Amygdala (tissue), 56 donors: ENCODE data around the gene CREB3L1.

Experiments used
- DNase-seq, 56 donors: peaks; one replicate each; lab custom pipeline; 2025; lab: John Stamatoyannopoulos, UW

Gene CREB3L1

DNA sequence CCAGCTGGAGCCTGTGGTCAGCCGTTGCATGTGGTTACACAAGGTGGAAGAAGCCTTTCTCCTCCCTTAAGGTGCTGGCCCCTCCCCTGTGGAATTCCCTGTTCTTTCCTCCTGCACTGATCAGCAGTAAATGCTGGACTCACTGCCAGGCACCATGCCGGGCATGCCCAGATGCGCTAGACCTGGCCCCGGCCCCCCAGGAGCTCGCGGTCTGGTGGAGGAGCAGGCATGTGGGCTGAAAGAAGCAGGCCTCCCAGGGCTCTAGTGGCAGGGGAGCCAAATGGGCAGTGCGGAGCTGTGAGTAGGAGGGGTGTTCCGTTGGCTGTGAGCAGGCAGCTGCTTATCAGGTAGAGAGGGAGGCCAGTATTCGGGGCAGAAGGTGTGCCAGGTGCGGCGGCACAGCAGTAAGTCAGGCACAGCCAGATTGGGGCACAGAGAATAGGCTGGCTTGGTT, 80.0 kb downstream of the CREB3L1 start:
- DNase-seq = no peak

DNA sequence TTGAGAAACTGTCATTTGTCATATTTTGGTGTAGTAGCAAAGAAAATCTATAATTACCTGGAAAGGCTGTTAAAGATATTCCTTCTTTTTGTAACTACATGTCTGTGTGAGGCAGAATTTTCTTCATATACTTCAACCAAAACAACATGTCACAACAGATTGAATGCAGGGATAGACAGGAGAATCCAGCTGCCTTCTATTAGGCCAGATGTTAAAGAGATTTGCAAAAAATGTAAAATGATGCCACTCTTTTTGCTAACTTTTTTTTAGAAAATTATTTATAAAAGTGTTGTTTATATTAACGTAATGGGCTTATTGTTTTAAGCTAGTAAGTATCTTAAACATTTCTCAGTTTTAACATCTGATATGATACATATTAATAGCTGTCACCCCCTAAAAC, 82.5 kb downstream of the CREB3L1 start:
- DNase-seq = no peak

- no peak for DNase-seq
Measured at GRCh38 chr11:46360878-46361277, 83.4 kb downstream of the CREB3L1 start.

DNA sequence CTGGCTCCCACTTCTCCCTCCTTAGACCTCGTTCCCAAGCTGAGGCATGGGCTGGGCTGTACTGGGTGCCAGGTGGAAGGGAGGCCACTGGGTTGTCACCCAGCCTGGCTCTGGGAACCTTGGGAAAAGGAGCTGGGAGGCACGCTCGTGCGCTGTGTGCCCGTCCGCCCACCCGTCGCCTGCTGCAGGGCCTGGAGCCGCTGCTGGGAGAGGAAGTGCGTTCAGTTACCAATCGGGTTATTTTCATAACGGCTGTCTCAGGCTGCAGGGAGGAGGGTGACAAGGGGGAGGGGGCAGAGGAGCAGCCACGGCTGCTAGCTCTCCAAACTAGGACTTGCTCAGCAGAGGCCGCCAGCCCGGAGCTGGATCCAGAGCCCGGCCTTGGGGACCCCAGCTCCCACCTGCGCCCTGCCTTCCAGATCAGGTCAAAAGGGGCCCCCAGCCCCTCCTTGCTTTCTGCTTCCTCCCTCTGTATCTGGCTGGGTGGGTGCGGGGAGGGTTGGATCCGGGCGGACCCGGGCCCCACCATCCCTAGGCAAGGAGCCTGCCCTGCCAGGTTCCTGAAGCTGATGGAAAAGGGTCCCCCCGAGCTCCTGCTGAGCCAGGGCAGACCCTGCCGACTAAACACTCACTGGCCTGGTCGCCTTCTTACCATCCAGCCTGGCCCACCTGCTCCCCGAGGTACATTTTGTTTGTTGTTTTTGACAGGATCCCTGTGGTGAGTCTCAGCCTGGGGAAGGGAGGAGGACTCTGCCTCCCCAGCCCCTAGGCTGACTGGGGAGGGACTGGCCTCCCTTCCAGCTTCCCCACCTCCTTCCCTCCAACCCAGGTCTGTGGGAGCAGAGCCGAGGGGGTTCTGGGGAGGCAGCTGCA, 84.1 kb downstream of the CREB3L1 start:
- DNase-seq = peak in 36 of 56 donors; percentile 25 to 74 (median 45)

- no peak for DNase-seq
Measured at GRCh38 chr11:46362156-46363030, 84.9 kb downstream of the CREB3L1 start.

DNA sequence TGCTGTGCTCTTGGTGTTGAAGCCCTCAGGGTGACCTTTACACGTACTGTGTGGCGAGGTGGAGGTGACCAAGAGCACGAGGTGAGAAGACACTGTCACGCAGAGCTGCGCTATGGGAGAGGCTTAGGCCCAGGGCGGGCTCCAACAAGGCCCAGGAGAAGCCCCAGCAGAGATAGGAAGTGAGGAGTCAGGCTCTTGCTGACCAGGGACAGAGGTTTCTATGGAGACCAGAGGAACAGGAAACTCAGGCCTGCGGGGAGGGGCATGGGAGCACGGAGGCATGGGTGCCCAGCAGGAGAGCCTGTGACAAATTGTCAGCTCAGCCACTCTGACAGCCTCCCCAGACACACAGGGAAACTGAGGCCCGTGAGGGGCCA, 85.6 kb downstream of the CREB3L1 start:
- DNase-seq = peak in 33 of 56 donors; percentile 29 to 73 (median 48)

GRCh38 chr11:46363455-46364005, 86.1 kb downstream of the CREB3L1 start:
- peak in 49 of 56 donors; percentile 30 to 90 (median 67) for DNase-seq

- no peak for DNase-seq
Measured at GRCh38 chr11:46364056-46364455, 86.6 kb downstream of the CREB3L1 start.

- no peak for DNase-seq
Measured at GRCh38 chr11:46364791-46365190, 87.3 kb downstream of the CREB3L1 start.

- DNase-seq = no peak
Measured at GRCh38 chr11:46366260-46366659, 88.8 kb downstream of the CREB3L1 start.

GRCh38 chr11:46366661-46367161, 89.2 kb downstream of the CREB3L1 start:
- no peak for DNase-seq

DNA sequence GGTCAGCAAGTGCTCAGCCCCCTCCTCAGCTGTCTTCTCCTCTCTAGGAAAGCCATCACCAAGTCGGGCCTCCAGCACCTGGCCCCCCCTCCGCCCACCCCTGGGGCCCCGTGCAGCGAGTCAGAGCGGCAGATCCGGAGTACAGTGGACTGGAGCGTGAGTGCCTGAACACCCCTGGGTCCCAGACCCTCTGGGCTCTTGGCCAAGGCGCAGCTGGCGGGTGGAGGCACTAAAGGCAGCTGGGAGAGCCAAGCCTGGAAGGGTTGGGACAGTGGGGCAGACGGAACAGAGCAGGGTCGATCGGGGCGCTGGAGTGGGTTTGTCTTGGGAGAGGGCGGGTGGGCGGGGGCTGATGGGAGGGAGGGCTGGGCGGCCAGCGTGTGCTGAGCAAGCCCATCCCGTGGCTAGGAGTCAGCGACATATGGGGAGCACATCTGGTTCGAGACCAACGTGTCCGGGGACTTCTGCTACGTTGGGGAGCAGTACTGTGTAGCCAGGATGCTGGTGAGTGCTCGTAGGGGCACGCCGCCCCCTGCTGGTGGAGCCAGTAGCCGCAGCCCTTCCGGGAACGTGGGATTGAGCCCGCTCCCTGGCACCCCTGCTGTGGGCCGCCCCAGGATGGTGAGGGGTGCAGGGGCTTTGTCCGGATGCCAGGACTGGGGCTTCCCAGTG, 89.9 kb downstream of the CREB3L1 start:
- DNase-seq = peak in 38 of 56 donors; percentile 20 to 83 (median 52)

DNA sequence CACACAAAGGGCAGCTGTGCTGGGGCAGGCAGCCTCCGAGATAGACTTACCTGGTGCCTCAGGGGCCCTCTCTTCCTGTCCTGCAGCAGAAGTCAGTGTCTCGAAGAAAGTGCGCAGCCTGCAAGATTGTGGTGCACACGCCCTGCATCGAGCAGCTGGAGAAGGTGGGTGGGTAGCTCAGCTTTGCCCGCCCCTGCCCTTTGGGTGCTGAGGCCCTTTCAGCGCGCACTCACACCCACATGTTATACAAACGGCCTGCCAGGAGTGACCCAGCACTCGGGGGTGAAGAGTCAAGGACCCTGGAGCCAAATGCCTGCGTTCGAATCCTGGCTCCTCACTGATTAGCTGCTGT, 90.4 kb downstream of the CREB3L1 start:
- DNase-seq = no peak

GRCh38 chr11:46369458-46370152, 92.1 kb downstream of the CREB3L1 start:
- DNase-seq = peak in 15 of 56 donors; percentile 24 to 64 (median 42)

DNA sequence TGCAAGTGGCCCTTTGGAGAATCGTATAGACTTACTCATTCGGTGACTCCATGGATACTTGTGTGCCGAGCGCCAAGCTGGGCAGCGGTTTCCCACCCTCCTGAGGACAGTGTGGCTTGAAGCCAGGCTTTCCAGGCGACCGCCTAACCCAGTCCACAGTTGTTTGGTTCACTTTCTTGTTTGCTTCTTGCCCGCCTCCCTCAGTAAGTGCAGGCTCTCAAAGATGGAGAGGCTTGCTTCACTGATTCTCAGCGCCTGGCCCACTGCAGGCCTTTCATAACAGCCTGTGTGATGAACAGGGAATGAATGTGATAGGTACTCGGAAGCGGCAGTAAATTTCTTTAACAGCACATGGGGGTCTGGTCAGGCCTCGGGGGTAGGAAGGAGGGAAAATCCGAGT, 92.8 kb downstream of the CREB3L1 start:
- no peak for DNase-seq
